HG02759 (cell line): ENCODE measurements around the gene LKAAEAR1.
"Not testable (repeated sequence)": the region's sequence is repeated elsewhere in the genome, so short reads cannot be mapped to it uniquely, and the experiment has no call there.

Experiments
- ATAC-seq: cut with Tn5 transposase; IDR thresholded peaks from one replicate; pipeline ENCODE4 v1.9.1; 2021; ENCODE audit warnings: mild to moderate bottlenecking, moderate library complexity; ENCODE audit not compliant: unreplicated experiment

The LKAAEAR1 gene

GRCh38 chr20:64083804-64084684, at the start of gene LKAAEAR1:
Gene LKAAEAR1 (minus strand): TSS chr20:64084398. CDS start chr20:64084219, 179 bp downstream.
- no peak for ATAC-seq

- no peak for ATAC-seq
Measured at GRCh38 chr20:64131406-64131805, 47.2 kb upstream of the LKAAEAR1 start.

- ATAC-seq = no peak
Measured at GRCh38 chr20:64130876-64131275, 46.7 kb upstream of the LKAAEAR1 start.

- no peak for ATAC-seq
Measured at GRCh38 chr20:64130271-64130670, 46.1 kb upstream of the LKAAEAR1 start.

- ATAC-seq = no peak
Measured at GRCh38 chr20:64129146-64129782, 45.1 kb upstream of the LKAAEAR1 start.

DNA sequence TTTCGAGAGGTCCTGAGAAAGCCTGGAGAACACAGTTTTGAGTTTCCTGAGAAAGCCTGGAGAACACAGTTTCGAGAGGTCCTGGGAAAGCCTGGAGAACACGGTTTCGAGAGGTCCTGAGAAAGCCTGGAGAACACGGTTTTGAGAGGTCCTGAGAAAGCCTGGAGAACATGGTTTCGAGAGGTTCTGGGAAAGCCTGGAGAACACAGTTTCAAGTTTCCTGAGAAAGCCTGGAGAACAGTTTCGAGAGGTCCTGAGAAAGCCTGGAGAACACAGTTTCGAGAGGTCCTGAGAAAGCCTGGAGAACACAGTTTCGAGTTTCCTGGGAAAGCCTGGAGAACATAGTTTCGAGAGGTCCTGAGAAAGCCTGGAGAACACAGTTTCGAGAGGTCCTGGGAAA, 39.3 kb upstream of the LKAAEAR1 start:
- ATAC-seq = not testable (repeated sequence)

DNA sequence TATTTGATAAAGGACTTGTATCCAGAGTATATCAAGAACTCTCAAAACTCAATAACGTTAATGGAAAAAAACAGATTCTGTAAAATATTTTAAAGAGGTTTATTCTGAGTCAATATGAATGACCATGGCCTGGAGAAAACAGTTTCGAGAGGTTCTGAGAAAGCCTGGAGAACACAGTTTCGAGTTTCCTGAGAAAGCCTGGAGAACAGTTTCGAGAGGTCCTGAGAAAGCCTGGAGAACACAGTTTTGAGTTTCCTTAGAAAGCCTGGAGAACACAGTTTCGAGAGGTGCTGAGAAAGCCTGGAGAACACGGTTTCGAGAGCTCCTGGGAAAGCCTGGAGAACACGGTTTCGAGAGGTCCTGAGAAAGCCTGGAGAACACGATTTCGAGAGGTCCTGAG, 38.7 kb upstream of the LKAAEAR1 start:
- ATAC-seq = not testable (repeated sequence)

GRCh38 chr20:64121586-64121985, 37.4 kb upstream of the LKAAEAR1 start:
- no peak for ATAC-seq

GRCh38 chr20:64119681-64120341, 35.6 kb upstream of the LKAAEAR1 start:
- no peak for ATAC-seq

- ATAC-seq = no peak
Measured at GRCh38 chr20:64119301-64119680, 35.1 kb upstream of the LKAAEAR1 start.

- not testable (repeated sequence) for ATAC-seq
Measured at GRCh38 chr20:64117432-64117777, 33.2 kb upstream of the LKAAEAR1 start.

DNA sequence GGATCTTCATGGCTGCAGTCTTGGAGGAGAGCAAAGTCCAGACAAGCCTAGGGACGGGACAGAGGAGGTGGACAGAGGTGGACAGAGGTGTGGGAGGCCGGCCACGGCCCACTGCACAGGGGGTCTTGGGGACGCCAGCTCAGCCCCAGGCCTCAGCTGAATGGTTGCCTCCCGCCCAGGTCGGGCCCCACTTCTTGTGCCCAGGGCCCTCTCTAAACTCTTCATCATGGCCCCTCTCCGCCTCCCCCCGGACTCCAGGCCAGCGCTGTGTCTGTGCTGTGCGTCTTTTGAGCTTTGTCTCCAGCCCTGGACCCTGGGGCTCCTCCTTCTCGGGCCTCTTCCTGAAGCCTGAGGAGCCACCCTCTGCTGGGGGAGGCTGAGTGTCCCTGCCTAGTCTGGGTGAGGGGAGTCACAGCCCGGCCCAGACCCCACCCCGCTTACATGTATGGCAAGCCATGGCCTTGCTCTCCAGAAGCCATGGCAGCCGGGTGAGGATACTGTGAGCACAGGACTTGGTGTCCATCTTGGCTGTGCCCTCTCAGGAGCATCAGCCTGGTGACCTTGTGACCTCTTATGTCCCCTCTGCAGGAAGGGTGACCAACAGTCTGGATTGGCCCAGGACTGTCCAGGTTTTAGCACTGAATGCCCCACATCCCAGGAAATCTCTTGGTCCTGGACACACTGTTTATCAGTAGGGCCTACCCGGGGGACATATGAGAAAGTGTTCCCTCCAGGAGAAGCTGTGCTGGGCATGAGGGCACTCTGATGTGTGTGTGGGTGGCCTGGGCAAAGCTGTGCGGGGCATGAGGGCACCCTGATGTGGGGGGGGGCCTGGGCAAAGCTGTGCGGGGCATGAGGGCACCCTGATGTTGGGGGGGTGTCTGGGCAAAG, 32.6 kb upstream of the LKAAEAR1 start:
- no peak for ATAC-seq

DNA sequence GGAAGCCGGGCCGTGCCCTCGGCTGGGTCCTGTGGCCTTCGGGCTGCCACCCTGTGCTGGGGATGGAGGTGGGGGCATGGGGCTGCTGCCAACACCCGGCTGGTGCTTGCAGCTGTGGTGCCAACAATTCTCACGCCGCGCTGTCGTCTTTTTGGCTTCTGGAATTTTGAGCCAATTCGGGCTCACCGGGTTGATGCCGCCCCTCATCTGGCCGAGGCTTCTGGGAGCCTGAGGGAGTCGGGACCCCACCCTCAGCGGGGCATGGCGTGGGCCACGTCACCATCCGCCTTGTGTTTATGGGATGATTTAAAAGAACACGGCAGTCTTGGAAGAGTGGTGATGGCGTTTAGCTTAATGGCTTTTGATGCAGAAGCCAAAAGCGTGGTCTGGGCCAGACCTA, 31.8 kb upstream of the LKAAEAR1 start:
- ATAC-seq = no peak

DNA sequence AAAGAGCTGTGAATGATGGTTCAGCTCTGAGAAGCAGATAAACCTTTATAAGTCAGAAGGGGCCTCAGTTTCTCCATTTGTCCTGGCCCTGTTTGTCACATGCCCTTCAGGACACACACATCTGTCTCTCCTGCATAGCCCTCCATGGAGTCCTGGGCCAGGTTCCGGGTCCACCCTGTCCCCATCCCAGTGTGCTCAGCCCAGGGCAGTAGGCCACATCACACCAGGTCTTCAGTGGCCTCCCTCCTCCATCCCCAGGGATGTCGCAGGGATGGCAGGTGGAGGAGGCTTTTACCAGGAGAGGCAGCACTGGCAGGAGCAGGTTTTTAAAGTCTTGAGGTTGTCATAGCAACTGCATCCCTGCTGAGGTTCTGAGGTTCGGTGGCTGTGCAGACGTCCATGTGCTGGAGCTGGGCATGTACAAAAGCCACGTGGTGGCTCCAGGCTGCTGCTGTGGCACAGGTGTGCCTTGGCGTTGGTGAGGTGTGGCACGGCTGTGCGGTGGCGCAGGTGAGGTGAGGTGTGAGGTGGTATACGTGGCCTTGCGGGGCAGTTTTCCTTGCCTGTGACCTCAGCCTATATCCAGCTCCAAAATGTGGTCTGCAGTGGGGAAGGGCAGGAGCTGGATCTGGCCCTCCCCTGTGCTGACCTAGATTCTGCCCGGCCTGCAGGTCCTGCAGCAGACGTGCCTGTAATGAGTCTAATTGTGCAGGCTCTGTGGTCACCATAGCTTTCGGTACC, 31.1 kb upstream of the LKAAEAR1 start:
- ATAC-seq = no peak

- no peak for ATAC-seq
Measured at GRCh38 chr20:64114356-64114971, 30.3 kb upstream of the LKAAEAR1 start.

GRCh38 chr20:64113796-64114355, 29.7 kb upstream of the LKAAEAR1 start:
- ATAC-seq = no peak

DNA sequence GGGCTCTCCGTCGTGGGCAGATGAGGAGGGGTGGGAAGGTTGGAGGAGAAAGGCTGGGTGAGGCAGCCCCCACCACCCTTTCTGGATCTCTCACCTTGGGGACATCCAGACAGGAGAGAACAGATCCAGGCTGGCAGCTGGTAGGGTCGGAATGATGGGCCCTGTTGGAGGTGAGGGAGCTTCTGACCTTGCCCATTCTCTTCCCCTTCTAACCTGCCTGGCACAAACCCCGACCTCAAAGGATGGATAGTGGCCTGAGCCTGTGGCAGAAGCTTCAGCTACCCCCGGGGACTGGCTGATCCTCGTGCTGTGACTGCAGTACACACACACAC, 29.2 kb upstream of the LKAAEAR1 start:
- no peak for ATAC-seq

DNA sequence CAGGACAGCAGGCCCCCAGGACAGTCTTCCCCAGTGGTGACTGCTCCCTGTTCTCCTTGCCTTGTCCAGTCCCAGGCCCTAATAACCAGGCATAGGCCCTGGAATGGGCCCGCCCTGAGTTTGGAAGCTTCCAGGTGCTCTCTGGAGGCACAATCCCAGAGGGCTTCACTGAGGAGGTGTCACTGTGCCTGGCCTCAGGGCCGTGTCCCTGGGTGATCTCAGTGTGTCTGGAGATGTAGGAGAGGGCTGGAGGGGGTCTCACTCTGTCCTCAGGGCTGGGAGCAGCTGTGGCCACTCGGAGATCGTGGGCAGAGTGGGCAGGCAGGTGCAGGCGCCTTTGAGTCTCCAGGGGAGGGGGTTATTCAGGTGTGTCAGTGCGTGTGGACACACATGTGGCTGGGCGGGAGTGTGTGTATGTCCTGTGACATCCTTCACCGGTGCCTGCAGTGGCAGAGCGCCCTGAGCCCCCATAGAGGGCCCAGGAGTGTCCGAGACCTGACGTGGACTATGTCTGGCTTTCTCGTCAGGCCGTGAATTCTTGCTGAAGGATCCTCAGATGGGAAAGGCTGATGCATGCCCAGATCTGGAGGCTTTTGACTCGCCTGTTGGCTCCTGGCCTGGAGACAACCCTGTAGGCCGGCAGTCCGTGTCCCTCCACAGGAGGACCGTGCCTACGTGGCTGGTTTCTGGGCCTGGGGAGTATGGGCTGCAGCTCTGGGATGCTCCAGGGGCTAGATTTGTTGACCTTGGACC, 28.7 kb upstream of the LKAAEAR1 start:
- ATAC-seq = no peak
